GM18499 (cell line): Measurements from ENCODE around the gene GRAMD1C.
A peak's percentile ranks its signal among the peaks of the same experiment; 100 is the strongest.

Source experiments
- ATAC-seq: cut with Tn5 transposase; IDR thresholded peaks from one replicate; pipeline ENCODE4 v1.9.1; 2021; ENCODE audit warnings: moderate number of reproducible peaks; ENCODE audit not compliant: insufficient read depth, unreplicated experiment

Gene GRAMD1C

GRCh38 chr3:113947372-113948014, 108.9 kb downstream of the GRAMD1C start, which contains the start of gene ZDHHC23:
TSS of gene ZDHHC23 (plus strand) at chr3:113948013. CDS start at chr3:113948803, 790 bp downstream.
- ATAC-seq: no peak

DNA sequence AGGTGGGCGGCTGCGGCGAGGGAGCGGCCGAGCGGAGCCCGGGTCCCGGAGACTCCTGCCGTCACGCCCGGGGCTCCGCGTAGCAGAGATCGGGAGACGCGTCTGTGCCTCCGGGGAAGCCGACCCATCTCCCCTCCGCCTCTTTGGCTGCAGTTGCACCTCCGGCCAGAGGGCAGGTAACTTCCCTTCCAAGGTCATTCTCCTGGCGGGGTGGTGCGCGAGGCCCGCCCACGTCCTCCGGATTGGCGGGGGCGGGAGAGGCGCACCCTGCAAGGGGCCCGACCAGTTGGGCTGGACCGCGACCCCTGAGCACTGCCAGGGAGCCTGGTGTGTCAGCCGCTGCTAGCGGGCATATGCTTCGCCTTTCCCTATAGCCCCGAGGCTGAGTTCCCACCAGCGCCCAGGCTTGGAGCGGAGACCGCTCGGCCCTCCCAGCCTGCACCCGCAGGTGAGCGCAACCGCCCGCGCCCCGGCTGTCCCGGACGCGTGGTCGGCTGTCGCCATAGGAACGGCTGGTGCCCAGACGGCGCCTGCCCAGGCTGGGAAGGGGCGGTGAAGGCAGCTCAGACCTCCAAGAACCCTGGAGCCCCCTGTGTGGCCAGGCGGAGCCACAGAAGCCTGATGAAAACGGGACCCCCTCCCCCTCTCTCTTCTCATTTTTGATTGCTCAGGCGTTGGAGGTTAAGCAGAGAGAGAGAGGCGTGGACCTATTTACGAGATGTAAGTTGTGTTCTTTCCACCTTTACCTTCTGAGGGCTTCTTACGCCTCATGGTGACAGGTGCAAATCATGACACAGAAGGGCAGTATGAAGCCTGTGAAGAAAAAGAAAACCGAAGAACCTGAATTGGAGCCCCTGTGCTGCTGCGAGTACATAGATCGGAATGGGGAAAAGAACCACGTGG, 109.7 kb downstream of the GRAMD1C start:
- no peak for ATAC-seq

DNA sequence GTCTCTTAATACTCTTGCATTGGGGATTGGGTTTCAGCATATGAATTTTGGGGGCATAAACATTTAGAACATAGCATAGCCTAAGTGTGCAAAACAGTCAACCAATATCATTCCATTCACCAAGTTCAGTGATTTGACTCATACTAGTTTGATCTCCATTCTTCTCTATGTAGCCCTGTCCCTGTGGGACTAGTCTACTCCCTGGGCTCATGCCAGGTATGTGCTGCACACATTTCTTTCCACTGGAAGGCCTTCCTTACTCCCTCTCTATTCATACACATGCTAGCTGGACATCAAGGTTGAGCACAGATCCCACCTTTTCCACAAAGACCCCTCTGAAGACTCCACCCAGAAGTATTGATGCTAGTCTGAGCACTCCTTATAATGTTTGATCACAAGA, 114.3 kb downstream of the GRAMD1C start:
- ATAC-seq: no peak

DNA sequence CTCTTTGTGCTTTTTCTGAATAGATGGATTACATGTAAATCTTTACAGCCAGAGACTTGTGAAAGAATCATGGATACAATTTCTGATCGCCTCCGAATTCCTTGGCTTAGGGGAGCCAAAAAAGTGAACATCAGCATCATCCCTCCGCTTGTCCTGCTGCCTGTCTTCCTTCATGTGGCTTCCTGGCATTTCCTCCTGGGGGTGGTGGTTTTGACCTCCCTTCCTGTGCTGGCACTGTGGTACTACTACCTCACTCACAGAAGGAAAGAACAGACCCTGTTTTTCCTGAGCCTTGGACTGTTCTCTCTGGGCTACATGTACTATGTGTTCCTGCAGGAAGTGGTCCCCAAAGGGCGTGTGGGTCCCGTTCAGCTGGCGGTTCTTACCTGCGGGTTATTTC, 115.1 kb downstream of the GRAMD1C start:
- no peak for ATAC-seq

- no peak for ATAC-seq
Measured at GRCh38 chr3:113954091-113954685, 115.6 kb downstream of the GRAMD1C start.

GRCh38 chr3:113963879-113964278, 125.3 kb downstream of the GRAMD1C start:
- no peak for ATAC-seq

GRCh38 chr3:113966172-113966571, 127.6 kb downstream of the GRAMD1C start:
- ATAC-seq: no peak

- ATAC-seq: no peak
Measured at GRCh38 chr3:113968986-113969385, 130.4 kb downstream of the GRAMD1C start.

GRCh38 chr3:113977822-113978221, 139.2 kb downstream of the GRAMD1C start:
- no peak for ATAC-seq

- ATAC-seq: no peak
Measured at GRCh38 chr3:113979916-113980315, 141.3 kb downstream of the GRAMD1C start.

DNA sequence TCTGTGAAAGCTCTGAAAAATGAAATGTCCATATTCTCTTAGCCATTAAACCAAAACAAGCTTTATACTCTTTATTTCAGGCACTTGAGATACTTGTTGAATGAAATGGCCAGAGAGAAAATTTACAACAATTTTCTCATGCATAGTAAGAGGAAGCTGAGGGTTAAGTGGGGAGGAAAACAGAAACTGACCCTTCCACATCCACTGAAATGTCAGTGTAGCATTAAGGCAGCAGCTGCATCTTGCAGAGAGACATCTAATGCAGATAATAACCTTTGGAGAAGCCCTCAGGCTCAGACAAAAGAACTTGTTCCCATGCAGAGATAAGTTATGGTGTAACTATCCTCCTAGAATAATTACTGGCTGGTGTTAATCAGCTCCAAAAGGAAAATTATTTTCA, 143.2 kb downstream of the GRAMD1C start:
- ATAC-seq: no peak

DNA sequence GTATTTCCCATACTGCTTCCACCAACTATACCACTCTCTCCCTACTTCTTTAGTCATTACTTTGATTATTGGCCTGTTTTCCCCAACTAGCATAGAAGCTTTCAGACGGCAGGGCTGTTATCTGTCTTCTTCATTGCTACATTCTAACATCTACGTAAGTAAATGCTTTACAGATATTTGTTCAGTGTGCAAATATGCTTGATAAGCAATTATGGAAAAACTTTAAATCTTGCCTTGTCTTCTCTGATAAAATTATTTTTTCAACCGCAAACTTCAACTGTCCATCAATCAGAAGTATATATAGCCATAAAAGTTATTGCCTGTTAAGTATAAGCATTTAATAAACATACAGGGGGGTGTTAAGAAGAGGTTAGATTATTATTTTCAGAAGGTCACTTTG, 145.0 kb downstream of the GRAMD1C start:
- no peak for ATAC-seq

- peak; percentile 78 for ATAC-seq
Measured at GRCh38 chr3:113985541-113985940, 147.0 kb downstream of the GRAMD1C start.
